HG03060 (cell line): Measurements from ENCODE around the gene TPRG1.

ENCODE experiments used
- ATAC-seq: cut with Tn5 transposase; IDR thresholded peaks from one replicate; pipeline ENCODE4 v1.9.1; 2021; ENCODE audit warnings: low read depth, moderate number of reproducible peaks; ENCODE audit not compliant: unreplicated experiment

TPRG1 gene

DNA sequence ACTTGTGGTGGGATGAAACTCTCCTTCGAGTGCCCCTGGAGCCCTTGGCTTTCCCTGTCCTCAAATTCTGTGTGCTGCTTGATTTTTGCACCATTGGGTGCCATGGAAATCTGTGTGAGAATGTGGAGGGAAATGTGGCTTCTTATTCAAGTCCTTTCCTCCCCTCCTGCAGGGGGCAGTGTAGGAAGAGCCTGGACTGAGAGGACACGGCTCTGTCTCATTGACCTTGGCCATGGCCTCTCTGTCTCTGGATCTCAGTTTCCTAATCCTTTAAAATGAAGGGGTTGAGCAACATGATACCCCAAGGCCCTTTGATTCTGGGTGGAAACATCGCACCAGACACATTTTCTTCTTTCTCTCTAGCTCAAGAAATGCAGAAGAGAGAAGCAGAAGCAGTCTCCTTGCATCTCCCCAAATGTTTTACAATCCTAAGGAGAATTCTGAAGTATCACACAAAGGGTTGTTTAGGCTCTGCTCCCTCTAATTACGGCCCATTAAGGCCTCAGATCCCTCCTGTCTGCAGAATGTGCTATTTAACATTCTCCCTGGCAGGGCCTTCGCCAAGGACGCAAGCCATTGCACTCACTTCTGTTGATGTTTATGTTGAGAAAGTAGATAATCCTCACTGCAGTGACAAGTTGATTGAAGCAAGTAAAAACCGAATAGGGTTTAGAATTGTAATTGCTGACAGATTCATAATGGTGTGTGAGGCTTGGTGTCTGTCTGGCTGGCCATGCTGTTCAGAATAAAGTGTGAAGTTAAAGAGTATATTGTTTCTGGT lies 169.1 kb downstream of the TPRG1 start:
- no peak for ATAC-seq

DNA sequence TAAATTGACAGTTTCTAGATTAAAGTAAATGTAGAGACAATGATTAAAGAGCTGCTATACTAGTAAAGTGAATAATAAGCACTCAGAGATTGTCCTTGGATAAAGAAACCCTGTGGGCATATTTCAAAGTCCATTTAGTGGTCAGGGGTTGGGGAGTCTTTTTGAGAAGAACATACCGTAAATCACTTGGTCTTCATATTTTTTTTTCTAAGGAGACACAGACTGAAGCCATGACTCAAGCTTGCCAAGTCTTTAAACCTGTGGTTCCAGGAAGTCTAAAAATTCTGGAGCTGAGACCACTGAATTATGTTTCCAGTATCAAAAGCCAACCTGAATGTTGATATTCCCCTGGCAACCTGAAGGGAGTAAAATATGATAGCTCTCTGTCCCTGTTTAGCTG lies 171.0 kb downstream of the TPRG1 start:
- no peak for ATAC-seq

DNA sequence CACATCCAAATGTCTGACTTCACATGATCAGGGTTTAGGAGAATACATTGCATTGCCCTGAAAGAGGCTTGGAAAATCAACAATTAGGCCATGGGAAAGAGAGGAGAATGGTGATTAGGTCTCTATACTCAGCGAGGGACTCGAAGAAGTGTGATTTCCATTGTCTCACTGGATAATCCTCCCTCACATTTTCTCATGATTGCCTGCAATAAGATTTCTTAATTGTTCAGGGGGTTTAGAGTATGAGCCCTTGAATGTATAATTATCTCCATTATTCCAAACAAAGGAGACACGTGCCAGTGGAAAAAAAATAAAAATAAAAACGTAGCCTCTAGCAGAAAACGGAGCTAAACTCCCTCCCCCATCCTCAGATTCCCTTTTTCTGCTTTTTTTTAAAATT lies 173.2 kb downstream of the TPRG1 start:
- no peak for ATAC-seq

DNA sequence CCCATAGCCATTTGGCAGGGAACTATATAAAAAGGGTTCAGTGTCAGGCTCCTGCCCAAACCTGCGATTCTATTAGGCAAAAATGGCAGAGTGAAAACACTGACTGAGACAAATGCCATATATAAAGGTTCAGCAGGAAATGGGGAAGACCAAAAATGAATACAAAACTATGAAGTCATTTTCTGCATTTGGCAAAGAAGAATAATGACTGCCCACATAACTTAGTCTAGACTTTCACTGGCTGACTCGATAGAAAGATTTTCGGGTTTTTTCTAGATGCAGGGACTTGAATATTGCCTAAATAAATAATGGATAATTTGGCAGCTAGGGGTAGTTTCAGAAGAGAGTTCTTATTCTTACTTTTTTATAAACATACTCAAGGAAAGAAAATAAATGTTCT lies 178.0 kb downstream of the TPRG1 start:
- ATAC-seq = no peak

DNA sequence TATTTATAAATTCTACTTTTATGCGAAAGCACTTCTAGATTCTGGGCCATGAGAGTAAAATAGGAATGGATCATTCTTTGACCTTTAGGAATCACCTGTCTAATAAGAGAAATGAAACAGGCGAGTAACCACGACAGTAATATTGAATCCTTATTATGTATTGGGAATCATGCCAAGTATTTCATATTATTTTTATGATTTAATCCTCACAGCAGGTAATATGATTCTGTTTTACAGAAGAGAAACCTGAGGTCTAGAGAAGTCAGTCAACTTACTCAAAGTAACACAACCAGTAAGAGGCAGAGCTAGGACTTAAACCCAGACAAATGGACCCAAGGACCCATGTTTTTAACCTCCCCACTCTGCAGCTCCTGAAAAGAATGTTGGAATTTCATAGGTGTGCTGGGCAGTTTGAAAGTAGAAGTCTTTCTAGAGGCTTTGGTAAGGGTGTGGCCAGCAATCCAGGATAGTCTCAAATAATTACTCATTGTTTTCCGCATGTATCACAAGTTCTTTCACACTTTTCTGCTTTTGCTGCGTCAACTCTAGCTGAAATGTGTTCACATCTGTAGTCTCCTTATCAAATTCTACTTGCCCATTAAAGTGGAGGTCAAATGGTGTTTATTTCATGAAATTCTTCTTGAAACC lies 181.7 kb downstream of the TPRG1 start:
- no peak for ATAC-seq

DNA sequence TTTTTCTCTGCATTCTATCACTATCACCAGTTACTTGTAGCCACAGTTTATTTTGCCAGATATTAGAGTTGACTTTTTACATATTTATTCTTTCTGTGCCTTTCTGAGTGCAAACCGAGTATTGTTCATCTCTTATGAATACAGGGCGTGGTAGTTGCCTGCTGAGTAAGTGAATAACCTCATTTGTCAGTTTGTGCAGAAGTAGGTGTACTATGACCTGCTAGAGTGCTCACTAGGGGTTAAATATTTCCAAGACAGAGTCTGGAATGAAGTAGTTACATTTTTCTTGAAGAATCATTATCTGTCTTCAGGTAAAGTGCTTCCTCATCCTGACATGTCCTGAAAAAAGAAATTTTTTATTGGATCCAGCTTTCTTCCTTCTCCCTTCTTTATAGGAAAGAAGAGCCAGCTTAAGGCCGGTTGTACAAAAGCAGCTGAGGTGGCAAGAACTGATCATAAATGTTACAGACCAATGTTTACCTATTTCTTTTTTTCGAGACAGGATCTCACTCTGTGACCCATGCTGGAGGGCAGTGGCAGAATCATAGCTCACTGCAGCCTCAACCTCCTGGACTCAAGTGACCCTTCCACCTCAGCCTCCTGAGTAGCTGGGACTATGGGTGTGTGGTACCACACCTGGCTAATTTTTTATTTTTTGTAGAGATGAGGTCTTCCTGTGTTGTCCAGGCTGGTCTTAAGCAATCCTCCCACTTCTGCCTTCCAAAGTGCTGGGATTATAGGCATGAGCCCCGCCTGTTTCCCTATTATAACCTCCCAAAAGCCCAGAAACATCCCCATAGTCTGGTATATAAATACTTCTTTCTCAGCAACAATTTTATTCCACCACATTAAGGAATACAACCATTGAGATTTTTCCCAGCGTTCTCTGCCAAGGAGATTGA lies 182.5 kb downstream of the TPRG1 start:
- no peak for ATAC-seq

DNA sequence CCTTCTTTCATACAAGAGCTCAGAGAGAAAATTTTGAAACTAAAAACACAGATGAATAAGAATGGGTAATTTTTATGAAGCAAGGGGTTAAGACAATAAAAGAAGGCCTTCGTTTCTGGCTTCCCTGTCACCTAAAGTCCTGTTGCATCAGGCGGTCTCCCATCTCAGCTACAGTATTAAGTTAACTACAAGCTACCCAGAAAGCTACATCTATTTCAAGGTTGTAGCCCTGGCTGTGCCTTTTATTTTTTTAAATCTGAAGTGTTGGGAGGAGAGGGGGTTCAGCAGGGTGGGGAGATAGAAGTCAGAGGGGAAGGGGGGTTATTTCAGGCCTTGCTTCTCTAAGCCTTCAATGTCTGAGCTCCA lies 183.3 kb downstream of the TPRG1 start:
- ATAC-seq = no peak

DNA sequence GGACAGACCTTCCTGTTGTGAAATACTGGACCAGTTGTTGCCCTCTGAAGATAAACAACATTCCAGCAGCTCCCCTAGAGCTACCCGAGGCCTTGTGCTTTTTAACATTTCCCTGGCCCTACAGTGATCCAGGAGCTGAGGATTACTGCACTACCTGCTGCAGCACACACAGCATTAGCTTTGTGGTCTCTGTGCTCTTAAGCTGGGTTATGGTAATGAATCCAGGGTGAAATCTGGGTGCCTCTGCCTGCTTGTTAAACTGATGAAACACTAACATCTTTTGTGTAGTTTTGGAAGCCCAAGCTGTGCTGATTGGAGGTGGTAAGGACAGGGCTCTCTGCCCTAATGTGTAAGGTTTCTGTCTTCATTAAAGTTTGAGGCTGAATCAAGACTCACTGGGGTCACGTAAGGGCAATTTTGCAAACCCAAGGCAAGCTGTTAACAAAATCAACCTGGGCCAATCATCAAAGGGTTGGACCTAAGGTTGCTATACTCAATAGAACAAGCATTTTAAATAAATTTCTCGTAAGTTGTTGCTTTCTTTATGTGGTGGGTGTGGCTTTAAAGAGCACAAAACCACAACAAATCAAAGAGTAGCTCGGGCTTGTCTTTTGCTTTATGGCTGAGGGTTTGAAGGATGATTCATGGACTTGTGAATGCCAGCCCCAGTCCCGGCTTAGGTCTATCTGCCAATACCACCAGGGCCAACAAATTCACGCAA lies 183.9 kb downstream of the TPRG1 start:
- ATAC-seq = no peak

DNA sequence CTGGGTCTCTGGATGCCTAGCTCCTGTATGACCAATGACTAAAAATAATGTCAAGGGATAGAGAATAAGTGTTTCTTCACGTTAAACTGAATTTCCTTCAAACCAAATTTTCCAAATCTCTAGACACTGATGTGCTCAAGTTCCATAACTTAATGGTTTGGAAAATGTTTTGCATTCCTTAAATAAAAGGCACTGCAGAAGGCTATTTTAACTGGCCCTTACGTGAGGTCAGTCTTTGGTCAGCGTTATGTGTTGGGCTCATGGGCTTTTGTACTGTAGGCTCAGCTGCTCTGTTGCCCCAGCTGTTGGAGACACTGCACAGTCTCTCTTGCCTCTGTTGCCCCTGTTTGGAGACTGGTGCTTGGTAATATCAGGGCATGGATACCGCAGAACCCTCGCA lies 188.5 kb downstream of the TPRG1 start:
- ATAC-seq = no peak

DNA sequence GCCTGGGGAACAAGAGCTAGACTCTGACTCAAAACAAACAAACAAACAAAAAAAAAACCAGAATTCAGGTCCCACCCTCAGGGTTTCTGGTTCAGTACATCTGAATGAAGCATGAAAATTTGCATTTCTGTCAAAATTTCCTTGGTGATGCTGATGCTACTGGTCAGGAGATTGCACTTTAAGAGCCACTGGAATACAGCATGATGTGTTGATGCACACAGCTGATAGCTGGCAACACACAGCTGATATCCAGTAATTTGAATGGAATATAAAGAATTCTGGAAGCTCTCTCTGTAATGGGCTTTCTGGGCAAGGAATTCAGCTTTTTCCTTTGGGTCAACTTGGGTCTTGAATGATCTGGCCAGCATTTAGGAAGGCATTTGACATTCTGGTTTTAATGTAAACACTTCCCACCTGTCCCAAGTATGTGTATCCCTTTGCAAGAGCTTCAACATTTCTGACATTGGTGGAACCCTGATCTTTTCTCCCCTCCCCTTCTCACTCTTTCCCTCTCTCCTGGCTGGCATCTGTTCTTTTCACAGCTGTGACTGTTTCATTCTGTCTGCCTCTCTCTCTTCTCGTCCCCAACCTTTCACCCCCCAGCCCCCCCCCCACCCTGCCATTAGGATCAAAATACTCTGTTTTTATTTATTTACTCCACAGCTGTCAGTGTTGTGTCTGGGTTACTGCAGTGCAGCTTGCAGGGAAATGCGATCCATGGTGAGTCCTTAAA lies 189.5 kb downstream of the TPRG1 start:
- ATAC-seq = no peak

DNA sequence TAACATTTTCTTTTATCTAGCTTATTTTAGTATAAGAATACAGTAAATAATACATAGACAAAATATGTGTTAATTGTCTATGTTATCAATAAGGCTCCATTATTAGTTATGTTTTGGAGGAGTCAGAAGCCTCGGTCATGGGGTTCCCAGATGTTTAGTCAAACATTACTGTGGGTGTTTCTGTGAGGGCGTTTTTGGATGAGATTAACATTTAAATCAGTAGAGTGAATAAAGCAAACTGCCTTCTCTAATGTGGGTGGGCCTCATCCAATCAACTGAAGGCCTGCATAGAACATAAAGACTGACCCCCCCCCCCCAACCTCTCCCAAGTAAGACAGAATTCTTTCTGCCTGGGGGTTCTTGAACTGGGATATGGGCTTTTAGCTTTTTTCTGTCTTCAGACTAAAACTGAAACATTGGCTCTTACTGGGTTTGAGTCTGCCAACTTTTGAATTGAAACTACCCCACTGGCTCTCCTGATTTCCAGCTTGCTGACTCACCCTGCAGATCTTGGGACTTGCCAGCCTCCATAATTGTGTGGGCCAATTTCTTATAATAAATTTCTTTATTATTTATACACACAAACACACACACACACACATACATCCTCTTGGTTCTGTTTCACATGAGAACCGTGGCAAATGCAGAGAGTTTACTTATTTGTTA lies 192.0 kb downstream of the TPRG1 start:
- ATAC-seq = no peak

DNA sequence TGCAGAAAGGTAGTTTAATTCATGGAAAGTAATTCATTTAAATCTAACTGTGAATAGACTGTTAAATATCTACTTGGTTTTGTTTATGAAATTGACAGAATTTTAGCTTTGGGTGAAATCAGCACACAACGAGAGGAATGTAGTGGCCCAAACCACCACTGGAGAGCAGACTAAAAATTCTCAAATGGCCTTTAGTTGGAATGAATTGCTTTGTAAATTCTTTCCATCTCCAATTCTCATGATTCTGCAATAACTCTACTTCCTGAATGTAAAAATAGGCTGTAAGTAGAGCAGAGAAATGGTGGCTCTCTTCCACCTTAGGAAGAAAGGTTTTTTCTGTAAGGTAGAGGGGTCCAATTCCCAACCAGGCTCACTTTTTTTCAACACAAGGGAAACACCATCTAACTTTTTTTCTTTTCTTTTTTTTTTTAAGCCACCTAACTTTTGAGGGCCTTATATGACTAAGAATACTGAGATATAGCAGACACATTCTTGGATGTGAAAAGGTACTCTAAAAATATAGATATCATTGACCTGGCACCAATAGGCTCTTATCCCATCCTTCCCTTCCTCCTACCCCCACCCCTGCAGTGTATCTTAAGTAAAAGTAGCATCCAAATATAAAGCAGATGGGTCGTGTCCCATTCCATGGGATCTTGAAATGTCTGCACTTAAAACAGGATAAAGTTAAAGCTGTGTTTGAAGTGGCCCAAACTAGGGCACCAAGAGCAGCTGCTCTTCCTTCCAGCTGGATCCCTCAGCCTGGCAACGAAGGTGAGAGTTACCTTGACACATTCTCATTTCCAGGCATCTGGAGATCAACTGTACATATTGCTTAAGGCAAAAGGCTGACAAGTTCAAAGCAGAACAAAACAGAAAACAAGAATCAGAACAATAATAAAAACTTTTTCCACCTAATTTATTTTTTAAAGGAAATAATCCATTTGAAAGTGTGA lies 194.1 kb downstream of the TPRG1 start:
- no peak for ATAC-seq

DNA sequence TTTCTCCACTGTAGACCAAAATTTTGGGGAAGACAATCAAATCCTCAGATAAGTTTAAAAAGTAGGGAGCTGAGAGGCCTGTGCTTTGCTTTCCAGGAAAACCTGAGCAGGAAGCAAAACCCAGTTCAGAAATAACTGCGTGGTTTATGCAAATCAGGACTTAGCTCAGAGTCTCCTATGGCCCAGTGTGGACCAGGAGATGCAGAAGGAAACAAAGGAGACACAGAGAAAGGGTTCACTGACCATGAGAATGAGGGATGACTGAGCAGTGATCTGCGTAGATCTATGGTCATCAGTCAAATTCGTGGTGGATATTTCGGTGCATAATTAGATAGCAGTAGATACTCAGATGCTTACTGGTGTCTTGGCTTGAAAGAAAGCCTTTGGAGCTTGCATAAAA lies 196.6 kb downstream of the TPRG1 start:
- ATAC-seq = no peak

DNA sequence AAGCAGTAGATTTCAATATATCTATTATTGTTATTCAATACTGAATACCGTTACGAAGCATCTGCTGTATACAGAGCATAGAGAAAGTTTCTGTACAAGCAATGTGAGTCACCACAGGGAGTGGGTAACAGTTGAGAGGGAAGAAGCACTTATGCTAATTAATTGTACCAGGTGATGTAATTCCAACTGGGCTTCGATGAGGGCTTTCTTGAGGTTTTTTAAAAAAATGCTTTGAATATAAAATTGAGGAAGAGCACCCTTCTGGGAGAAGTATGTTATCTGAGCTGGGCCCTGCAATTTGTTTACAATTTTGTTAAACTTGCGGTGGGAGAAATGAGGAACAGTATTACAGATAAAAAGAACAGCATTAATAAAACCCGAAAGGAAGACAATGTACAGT lies 197.9 kb downstream of the TPRG1 start:
- no peak for ATAC-seq

DNA sequence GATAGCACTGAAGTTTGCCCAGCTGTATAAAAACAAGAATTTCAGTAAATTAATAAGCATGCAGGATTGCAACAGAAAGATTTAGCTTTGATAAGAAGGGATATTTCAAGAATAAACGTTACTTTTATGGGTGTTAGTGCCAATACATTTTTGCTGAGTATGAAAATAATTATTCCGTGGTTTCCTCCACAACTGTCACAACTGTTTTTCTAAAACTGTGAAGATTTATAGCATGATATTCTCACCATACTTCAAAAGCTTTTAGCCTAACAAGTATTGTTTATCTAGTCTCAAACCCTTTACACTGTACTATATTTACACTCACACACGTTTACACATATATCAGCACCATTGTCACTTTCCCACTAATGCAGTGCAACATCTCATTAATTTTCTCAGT lies 200.5 kb downstream of the TPRG1 start:
- ATAC-seq = no peak
